ENCODE results near the gene EMC9.

GRCh38 chr14:24136684-24137528 is 4.5 kb downstream of the EMC9 start:
- TF ChIP-seq CTCF (IDR thresholded peaks at IDR 0.05; ENCODE audit: low read length) (no peak), EZH2 (optimal IDR thresholded peaks at IDR 0.05; ENCODE audit: low read depth, low read length) (no peak)
